ENCODE measurements around the gene SCUBE1. TPM values are rescaled to one million over a fixed set of nuclear protein-coding genes. Genes with fewer than 3 reads are reported as not detected.
"Not testable (repeated sequence)": the region's sequence is repeated elsewhere in the genome, so short reads cannot be mapped to it uniquely, and the experiment has no call there.

SCUBE1 gene
- total RNA-seq, 2 experiments from 2014 or later = not detected

- Histone ChIP-seq H3K9me2 (ENCODE audit: insufficient read depth, low read length) (no peaks in the 10 kb centered on the region), H4K20me1 (ENCODE audit: insufficient read depth, low read length) (no peaks in the 10 kb centered on the region; the same call in 1 of the 2 replicates), H2AFZ (ENCODE audit: low read length) (no peak overlapping the region), H3K4me1 (ENCODE audit: insufficient read depth, low read length, poor library complexity, severe bottlenecking) (no peaks in the 10 kb centered on the region), H3K4me3 (ENCODE audit: low read depth, low read length, poor library complexity, severe bottlenecking) (no peak overlapping the region), H3K27ac (ENCODE audit: low read depth, low read length, poor library complexity, severe bottlenecking) (no peak overlapping the region), H3K36me3 (ENCODE audit: insufficient read depth, low read length) (no peaks in the 10 kb centered on the region), H3K79me2 (ENCODE audit: insufficient read depth, low read depth, low read length) (no peaks in the 10 kb centered on the region), H3K9me3 (ENCODE audit: low read length) (no peaks in the 10 kb centered on the region), H3K4me2 (ENCODE audit: low read length) (no peak overlapping the region)
- CTCF ChIA-PET (ENCODE audit: unreplicated experiment) = no interaction called here
- DNase-seq (ENCODE audit: low spot score) = no peak
- no TSS peak for BruUV-seq (replicated peaks)
- TF ChIP-seq EZH2phosphoT487 (IDR thresholded peaks at IDR 0.05; ENCODE audit: borderline replicate concordance, low read depth, low read length) (no peak), CTCF (conservative IDR thresholded peaks at IDR 0.05; ENCODE audit: low read length) (no peak)
- intact Hi-C loops (cut with micrococcal nuclease; ENCODE audit: unreplicated experiment) = no loop called here
- POLR2A ChIA-PET = no interaction called here
Observed at GRCh38 chr22:43281394-43281793, 61.8 kb downstream of the SCUBE1 start.

GRCh38 chr22:43280523-43280886 lies 62.7 kb downstream of the SCUBE1 start:
- H3K9me2 ChIP-seq (ENCODE audit: insufficient read depth, low read length); H3K27ac ChIP-seq (ENCODE audit: low read depth, low read length, poor library complexity, severe bottlenecking); H4K20me1 ChIP-seq (ENCODE audit: insufficient read depth, low read length); CTCF ChIA-PET (ENCODE audit: unreplicated experiment); POLR2A ChIA-PET; H3K9me3 ChIP-seq (ENCODE audit: low read length); DNase-seq (ENCODE audit: low spot score); H3K79me2 ChIP-seq (ENCODE audit: insufficient read depth, low read depth, low read length); H2AFZ ChIP-seq (ENCODE audit: low read length); intact Hi-C loops (cut with micrococcal nuclease; ENCODE audit: unreplicated experiment); H3K4me3 ChIP-seq (ENCODE audit: low read depth, low read length, poor library complexity, severe bottlenecking); BruUV-seq (replicated peaks); H3K4me2 ChIP-seq (ENCODE audit: low read length); H3K4me1 ChIP-seq (ENCODE audit: insufficient read depth, low read length, poor library complexity, severe bottlenecking); H3K36me3 ChIP-seq (ENCODE audit: insufficient read depth, low read length): not testable (repeated sequence)

- intact Hi-C loops (cut with micrococcal nuclease; ENCODE audit: unreplicated experiment) = no loop called here
- Histone ChIP-seq H3K9me3 (ENCODE audit: low read length) (no peaks in the 10 kb centered on the region), H3K4me1 (ENCODE audit: insufficient read depth, low read length, poor library complexity, severe bottlenecking) (no peaks in the 10 kb centered on the region)
Observed at GRCh38 chr22:43279867-43280522, 63.2 kb downstream of the SCUBE1 start.

More at GRCh38 chr22:43279867-43280522, 63.2 kb downstream of the SCUBE1 start:
- no peaks in the 10 kb centered on the region for H3K36me3 ChIP-seq (ENCODE audit: insufficient read depth, low read length)
- no peaks in the 10 kb centered on the region; the same call in 1 of the 2 replicates for H4K20me1 ChIP-seq (ENCODE audit: insufficient read depth, low read length)
- H3K27ac ChIP-seq (ENCODE audit: low read depth, low read length, poor library complexity, severe bottlenecking) = no peak overlapping the region
- no peak overlapping the region for H3K4me2 ChIP-seq (ENCODE audit: low read length)
- H3K9me2 ChIP-seq (ENCODE audit: insufficient read depth, low read length) = no peaks in the 10 kb centered on the region
- TF ChIP-seq CTCF (conservative IDR thresholded peaks at IDR 0.05; ENCODE audit: low read length) (no peak), EZH2phosphoT487 (IDR thresholded peaks at IDR 0.05; ENCODE audit: borderline replicate concordance, low read depth, low read length) (no peak)
- BruUV-seq (replicated peaks) = no TSS peak
- ChIA-PET CTCF (ENCODE audit: unreplicated experiment) (no interaction called here), POLR2A (no interaction called here)
- no peaks in the 10 kb centered on the region for H3K79me2 ChIP-seq (ENCODE audit: insufficient read depth, low read depth, low read length)
- no peak overlapping the region for H3K4me3 ChIP-seq (ENCODE audit: low read depth, low read length, poor library complexity, severe bottlenecking)
- DNase-seq (ENCODE audit: low spot score) = no peak
- H2AFZ ChIP-seq (ENCODE audit: low read length) = no peak overlapping the region
